Measurements from ENCODE around the gene CREB3L2. TPM values are rescaled to one million over a fixed set of nuclear protein-coding genes. Genes with fewer than 3 reads are reported as not detected.
"Not testable (repeated sequence)": the region's sequence is repeated elsewhere in the genome, so short reads cannot be mapped to it uniquely, and the experiment has no call there.

CREB3L2 gene
- total RNA-seq, 1 experiment from 2014 or later: 49.8 TPM

DNA sequence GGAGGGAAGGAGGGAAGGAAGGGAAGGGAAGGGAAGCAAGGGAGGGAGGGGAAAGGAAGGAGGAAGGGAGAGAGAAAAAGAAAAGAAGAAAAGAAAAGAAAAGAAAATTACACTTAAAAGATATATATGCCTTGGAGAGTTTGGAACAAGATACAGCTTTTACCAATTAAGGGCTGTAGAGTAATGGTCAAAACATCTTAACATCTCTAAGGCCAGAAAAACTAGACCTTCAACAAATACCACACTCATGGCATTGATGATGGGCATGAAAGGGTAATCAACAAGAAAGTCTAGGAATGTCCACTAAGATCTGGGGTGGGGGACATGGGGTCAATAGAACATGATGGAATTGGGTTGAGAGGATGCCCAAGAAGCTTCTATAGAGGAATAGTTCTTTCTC lies 74.5 kb downstream of the CREB3L2 start:
- no peaks in the 10 kb centered on the region for H3K9me2 ChIP-seq (ENCODE audit: insufficient read depth)
- H3K36me3 ChIP-seq (ENCODE audit: control insufficient read depth in 1 of 2, insufficient read depth in 2 of 2, low read length in 2 of 2): no peaks in the 10 kb centered on the region
- TF ChIP-seq EZH2 (IDR thresholded peaks at IDR 0.05) (no peak), YY1 (IDR thresholded peaks at IDR 0.05; ENCODE audit: extremely low read depth, insufficient replicate concordance, low read depth, low read length) (no peak), TCF7L2 (IDR thresholded peaks at IDR 0.05; ENCODE audit: borderline replicate concordance, extremely low read depth, insufficient read depth, insufficient read length) (no peak), CTCF (IDR thresholded peaks at IDR 0.05 in 2 of 3, conservative IDR thresholded peaks at IDR 0.05 in 1 of 3; ENCODE audit: borderline replicate concordance in 1 of 3, insufficient read depth in 1 of 3, low read depth in 2 of 3, low read length in 2 of 3) (no peak), ZNF274 (IDR thresholded peaks at IDR 0.05; ENCODE audit: low read depth, low read length) (no peak), SIN3A (IDR thresholded peaks at IDR 0.05; ENCODE audit: low read depth) (no peak), ELF1 (IDR thresholded peaks at IDR 0.05; ENCODE audit: borderline replicate concordance, low read depth) (no peak)
- TF ChIP-seq, protein P1, sequence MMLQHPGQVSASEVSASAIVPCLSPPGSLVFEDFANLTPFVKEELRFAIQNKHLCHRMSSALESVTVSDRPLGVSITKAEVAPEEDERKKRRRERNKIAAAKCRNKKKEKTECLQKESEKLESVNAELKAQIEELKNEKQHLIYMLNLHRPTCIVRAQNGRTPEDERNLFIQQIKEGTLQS (IDR thresholded peaks at IDR 0.05): no peak
- H3K4me2 ChIP-seq (ENCODE audit: low read length): no peak overlapping the region
- no peaks in the 10 kb centered on the region; the same call in 1 of the 2 replicates for H4K20me1 ChIP-seq (ENCODE audit: insufficient read depth)
- intact Hi-C loops (cut with micrococcal nuclease): no loop called here
- ChIA-PET RAD21 (ENCODE audit: low non-redundant PET in 1 of 2, low total read pairs in 2 of 2, uncharacterized antibody in 2 of 2, unreplicated experiment in 2 of 2) (no interaction called here), CTCF (no interaction called here), POLR2A (no interaction called here)
- no peaks in the 10 kb centered on the region for H3K9me3 ChIP-seq (ENCODE audit: control insufficient read depth in 1 of 2, insufficient read depth in 1 of 2, low read depth in 1 of 2, low read length in 2 of 2)
- no peak overlapping the region for H3K27ac ChIP-seq (ENCODE audit: low read depth, low read length)
- DNase-seq (ENCODE audit: low read depth, low spot score) (no peak), ATAC-seq (no peak)
- no peak overlapping the region for H3K9ac ChIP-seq (ENCODE audit: low read length)
- H3K79me2 ChIP-seq (ENCODE audit: insufficient read depth, low read length): no peaks in the 10 kb centered on the region
- peaks cover 0 to 7% of the 10 kb centered on the region in 2 experiments; a peak in 1 of 4 replicates for H3K4me1 ChIP-seq (ENCODE audit: control insufficient read depth in 1 of 2, insufficient read depth in 2 of 2, low read length in 2 of 2)
- BruUV-seq (replicated peaks): TSS peak; percentile 29
- H3K27me3 ChIP-seq (ENCODE audit: insufficient read depth, low read length): no peaks in the 10 kb centered on the region
- H2AFZ ChIP-seq (ENCODE audit: low read depth, low read length, poor library complexity, severe bottlenecking): no peak overlapping the region
- no peak overlapping the region for H3K4me3 ChIP-seq (replicated peaks in 1 of 2; ENCODE audit: low read depth in 1 of 2, low read length in 2 of 2)

DNA sequence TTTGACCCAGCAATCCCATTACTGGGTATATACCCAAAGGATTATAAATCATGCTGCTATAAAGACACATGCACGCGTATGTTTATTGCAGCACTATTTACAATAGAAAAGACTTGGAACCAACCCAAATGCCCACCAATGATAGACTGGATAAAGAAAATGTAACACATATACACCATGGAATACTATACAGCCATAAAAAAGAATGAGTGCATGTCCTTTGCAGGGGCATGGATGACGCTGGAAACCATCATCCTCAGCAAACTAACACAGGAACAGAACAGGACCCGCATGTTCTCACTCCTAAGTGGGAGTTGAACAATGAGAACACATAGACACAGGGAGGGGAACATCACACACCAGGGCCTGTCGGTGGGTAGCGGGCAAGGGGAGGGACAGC lies 75.7 kb downstream of the CREB3L2 start:
- H3K27me3 ChIP-seq (ENCODE audit: insufficient read depth, low read length); H2AFZ ChIP-seq (ENCODE audit: low read depth, low read length, poor library complexity, severe bottlenecking); H3K36me3 ChIP-seq (ENCODE audit: control insufficient read depth in 1 of 2, insufficient read depth in 2 of 2, low read length in 2 of 2); DNase-seq (ENCODE audit: low read depth, low spot score); BruUV-seq (replicated peaks); H3K9ac ChIP-seq (ENCODE audit: low read length); H4K20me1 ChIP-seq (ENCODE audit: insufficient read depth); H3K9me3 ChIP-seq (ENCODE audit: control insufficient read depth in 1 of 2, insufficient read depth in 1 of 2, low read depth in 1 of 2, low read length in 2 of 2); CTCF ChIA-PET; H3K4me3 ChIP-seq (replicated peaks in 1 of 2; ENCODE audit: low read depth in 1 of 2, low read length in 2 of 2); H3K4me2 ChIP-seq (ENCODE audit: low read length); H3K4me1 ChIP-seq (ENCODE audit: control insufficient read depth in 1 of 2, insufficient read depth in 2 of 2, low read length in 2 of 2); RAD21 ChIA-PET (ENCODE audit: low non-redundant PET in 1 of 2, low total read pairs in 2 of 2, uncharacterized antibody in 2 of 2, unreplicated experiment in 2 of 2); intact Hi-C loops (cut with micrococcal nuclease); H3K79me2 ChIP-seq (ENCODE audit: insufficient read depth, low read length); POLR2A ChIA-PET; H3K9me2 ChIP-seq (ENCODE audit: insufficient read depth); H3K27ac ChIP-seq (ENCODE audit: low read depth, low read length); ATAC-seq: not testable (repeated sequence)

Data from HCT116 (cell line).